ENCODE data around the gene PFN3.

DNA sequence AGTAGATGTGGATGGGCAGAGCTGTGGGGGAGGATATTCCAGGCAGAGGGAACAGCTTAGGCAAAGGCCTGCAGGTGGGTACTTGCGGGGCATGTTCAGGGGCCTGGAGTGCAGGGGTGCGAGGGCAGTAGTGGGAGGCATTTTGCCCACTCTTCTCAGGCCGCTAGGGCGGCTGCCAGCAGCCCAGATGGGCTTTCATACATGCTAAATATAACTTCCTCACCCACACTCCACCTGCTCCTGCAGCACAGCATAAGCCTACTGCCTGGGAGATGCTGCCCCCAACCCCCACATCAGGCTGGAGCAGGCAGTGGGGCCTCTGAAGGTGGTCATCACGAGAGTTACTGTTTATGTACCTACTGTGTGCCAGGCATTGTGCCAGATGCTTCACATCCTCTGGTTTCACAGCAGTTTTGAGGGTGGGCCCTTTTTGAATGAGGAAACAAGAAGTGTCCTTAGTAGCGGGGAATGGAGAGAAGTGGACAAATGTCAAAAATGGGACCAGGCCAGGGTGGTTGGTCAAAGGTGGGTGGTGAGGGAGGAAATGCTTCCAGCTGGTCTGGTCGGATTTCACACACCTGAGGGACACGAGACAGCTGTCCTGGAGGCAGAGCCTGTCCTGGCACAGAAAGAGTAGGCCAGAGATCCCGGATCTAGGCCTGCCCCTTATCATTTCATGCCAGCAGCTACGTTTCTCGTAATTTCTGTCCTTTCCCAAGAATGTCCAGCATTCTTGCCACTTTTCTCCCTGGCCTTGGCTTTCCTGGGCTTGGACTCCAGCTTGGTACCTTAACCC lies 30.6 kb downstream of the PFN3 start:
- TF ChIP-seq, protein P1, sequence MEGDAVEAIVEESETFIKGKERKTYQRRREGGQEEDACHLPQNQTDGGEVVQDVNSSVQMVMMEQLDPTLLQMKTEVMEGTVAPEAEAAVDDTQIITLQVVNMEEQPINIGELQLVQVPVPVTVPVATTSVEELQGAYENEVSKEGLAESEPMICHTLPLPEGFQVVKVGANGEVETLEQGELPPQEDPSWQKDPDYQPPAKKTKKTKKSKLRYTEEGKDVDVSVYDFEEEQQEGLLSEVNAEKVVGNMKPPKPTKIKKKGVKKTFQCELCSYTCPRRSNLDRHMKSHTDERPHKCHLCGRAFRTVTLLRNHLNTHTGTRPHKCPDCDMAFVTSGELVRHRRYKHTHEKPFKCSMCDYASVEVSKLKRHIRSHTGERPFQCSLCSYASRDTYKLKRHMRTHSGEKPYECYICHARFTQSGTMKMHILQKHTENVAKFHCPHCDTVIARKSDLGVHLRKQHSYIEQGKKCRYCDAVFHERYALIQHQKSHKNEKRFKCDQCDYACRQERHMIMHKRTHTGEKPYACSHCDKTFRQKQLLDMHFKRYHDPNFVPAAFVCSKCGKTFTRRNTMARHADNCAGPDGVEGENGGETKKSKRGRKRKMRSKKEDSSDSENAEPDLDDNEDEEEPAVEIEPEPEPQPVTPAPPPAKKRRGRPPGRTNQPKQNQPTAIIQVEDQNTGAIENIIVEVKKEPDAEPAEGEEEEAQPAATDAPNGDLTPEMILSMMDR (conservative IDR thresholded peaks at IDR 0.05; ENCODE audit: low read depth, low read length) = no peak
- TF ChIP-seq MAFK (IDR thresholded peaks at IDR 0.05; ENCODE audit: low read depth, low read length) (no peak), RFX5 (IDR thresholded peaks at IDR 0.05; ENCODE audit: low read depth, low read length) (no peak), BHLHE40 (IDR thresholded peaks at IDR 0.05; ENCODE audit: low read depth, low read length) (no peak), MXI1 (IDR thresholded peaks at IDR 0.05; ENCODE audit: borderline replicate concordance, low read depth, low read length) (no peak), POLR2A (IDR thresholded peaks at IDR 0.05; ENCODE audit: low read depth, low read length) (no peak), MAZ (IDR thresholded peaks at IDR 0.05; ENCODE audit: borderline replicate concordance, low read depth, low read length) (no peak), NFE2L2 (IDR thresholded peaks at IDR 0.05; ENCODE audit: low read depth, low read length) (no peak), RCOR1 (IDR thresholded peaks at IDR 0.05; ENCODE audit: insufficient replicate concordance, low read length) (no peak), FOS (IDR thresholded peaks at IDR 0.05; ENCODE audit: low read depth, low read length) (no peak), SMC3 (IDR thresholded peaks at IDR 0.05; ENCODE audit: low read depth, low read length) (no peak), CEBPB (IDR thresholded peaks at IDR 0.05; ENCODE audit: low read depth, low read length) (no peak)
- TF ChIP-seq, protein P2, sequence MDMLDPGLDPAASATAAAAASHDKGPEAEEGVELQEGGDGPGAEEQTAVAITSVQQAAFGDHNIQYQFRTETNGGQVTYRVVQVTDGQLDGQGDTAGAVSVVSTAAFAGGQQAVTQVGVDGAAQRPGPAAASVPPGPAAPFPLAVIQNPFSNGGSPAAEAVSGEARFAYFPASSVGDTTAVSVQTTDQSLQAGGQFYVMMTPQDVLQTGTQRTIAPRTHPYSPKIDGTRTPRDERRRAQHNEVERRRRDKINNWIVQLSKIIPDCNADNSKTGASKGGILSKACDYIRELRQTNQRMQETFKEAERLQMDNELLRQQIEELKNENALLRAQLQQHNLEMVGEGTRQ (IDR thresholded peaks at IDR 0.05; ENCODE audit: low read depth, low read length) = no peak
- TF ChIP-seq, protein P3, sequence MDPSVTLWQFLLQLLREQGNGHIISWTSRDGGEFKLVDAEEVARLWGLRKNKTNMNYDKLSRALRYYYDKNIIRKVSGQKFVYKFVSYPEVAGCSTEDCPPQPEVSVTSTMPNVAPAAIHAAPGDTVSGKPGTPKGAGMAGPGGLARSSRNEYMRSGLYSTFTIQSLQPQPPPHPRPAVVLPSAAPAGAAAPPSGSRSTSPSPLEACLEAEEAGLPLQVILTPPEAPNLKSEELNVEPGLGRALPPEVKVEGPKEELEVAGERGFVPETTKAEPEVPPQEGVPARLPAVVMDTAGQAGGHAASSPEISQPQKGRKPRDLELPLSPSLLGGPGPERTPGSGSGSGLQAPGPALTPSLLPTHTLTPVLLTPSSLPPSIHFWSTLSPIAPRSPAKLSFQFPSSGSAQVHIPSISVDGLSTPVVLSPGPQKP (IDR thresholded peaks at IDR 0.05; ENCODE audit: borderline replicate concordance, low read depth, low read length) = no peak

Data from IMR-90 (cell line).